GM21529 (cell line): ENCODE data around the gene TRMT44.

Experiments used
- ATAC-seq: cut with Tn5 transposase; IDR thresholded peaks from one replicate; pipeline ENCODE4 v1.9.1; 2021; ENCODE audit not compliant: unreplicated experiment

TRMT44 gene, protein sequence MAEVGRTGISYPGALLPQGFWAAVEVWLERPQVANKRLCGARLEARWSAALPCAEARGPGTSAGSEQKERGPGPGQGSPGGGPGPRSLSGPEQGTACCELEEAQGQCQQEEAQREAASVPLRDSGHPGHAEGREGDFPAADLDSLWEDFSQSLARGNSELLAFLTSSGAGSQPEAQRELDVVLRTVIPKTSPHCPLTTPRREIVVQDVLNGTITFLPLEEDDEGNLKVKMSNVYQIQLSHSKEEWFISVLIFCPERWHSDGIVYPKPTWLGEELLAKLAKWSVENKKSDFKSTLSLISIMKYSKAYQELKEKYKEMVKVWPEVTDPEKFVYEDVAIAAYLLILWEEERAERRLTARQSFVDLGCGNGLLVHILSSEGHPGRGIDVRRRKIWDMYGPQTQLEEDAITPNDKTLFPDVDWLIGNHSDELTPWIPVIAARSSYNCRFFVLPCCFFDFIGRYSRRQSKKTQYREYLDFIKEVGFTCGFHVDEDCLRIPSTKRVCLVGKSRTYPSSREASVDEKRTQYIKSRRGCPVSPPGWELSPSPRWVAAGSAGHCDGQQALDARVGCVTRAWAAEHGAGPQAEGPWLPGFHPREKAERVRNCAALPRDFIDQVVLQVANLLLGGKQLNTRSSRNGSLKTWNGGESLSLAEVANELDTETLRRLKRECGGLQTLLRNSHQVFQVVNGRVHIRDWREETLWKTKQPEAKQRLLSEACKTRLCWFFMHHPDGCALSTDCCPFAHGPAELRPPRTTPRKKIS

DNA sequence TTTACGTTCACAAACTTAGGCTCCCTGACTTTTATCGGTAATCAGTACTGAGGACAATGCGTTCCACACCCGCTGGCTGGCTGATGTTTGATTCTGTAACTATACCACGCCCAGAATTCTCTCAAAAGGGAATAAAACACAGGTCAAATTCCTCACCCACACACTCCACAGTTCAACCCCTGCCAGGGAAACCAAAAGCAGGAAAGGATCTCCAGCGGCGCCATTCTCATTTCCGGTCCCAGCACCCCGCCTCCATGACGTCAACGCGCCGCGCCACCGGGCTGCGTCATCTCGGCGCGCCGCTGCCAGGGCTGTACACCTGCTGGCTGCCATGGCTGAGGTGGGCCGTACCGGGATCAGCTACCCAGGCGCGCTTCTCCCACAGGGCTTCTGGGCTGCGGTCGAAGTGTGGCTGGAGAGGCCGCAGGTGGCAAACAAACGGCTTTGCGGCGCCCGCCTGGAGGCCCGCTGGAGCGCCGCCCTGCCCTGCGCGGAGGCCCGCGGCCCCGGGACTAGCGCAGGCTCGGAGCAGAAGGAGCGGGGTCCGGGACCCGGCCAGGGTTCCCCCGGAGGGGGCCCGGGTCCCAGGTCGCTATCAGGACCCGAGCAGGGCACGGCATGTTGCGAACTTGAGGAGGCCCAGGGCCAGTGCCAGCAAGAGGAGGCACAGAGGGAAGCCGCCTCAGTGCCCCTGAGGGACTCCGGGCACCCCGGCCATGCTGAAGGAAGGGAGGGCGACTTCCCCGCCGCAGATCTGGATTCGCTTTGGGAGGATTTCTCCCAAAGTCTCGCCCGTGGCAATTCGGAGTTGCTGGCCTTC, at the start of gene TRMT44, which contains the start of gene ACOX3:
TSS of gene TRMT44 (plus strand) at position 286 of the 820 bp plus-strand sequence. CDS start at position 332, 46 bp downstream.
TSS of gene ACOX3 (minus strand) at position 232 of the 820 bp plus-strand sequence. CDS start 24,202 bp downstream, outside the sequence.
- peak; percentile 83 for ATAC-seq

DNA sequence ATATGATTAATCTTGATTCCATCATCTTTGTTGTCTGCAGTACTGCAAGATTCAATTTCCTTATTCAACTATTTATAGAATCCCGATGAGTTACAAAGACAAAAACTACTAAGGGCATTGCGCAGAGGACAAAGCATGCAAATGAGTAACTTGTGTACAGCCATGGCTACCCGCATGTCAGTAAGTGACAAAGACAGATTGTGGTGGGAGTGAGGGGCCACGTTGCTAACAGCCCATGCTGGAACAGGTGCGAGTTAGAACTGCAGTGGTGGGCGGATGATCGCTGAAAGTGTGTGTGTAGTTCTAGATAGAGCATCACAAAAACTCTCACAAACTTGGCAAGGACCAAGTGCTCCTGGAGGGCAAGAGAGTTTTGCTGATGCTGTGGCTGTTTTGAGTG, 49.5 kb upstream of the TRMT44 start:
- no peak for ATAC-seq

DNA sequence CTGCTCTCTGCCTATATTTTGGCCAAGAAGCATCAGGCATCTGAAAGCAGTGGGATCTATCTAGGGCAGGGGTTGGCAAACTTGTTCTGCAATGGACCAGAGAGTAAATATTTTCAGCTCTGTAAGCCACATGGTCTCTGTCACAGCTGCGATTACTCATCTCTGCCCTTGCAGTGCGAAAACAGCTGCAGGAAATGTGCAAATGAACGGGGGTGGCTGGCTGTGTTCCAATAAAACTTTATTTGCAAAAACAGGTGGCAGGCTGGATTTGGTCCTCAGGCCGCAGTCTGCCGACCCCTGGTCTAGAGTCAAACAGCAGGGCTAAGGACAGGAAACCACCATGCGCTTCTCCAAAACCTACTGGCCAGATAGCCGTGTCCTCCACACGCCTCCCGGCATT, 48.6 kb upstream of the TRMT44 start:
- ATAC-seq = peak; percentile 89

DNA sequence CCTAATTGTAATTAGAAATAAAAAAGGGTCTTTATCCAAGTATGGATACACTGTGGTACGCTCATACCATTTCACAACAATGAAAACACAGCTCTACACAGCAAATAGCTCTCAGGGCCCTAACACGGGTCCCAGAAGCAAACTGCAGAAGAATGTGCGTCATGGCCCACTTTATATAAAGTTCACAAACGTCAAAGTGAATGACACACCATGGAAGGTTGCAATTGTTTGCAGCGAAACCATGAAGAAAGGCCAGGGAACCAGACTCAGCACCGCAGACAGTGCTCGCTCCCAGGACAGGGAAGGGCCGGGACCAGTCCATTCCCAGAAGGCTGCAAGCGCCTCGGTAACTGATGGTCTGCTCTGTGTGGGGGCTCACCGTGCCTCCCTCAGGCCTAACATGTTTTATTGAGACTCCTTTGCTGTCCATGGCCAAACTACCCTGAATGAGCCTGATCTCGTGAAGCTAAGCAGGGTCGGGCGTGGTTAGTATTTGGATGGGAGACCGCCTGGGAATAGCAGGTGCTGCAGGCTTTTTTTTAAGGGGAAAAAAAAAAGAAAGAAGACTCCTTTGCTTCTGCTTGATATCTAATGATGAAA, 47.9 kb upstream of the TRMT44 start:
- ATAC-seq = no peak

DNA sequence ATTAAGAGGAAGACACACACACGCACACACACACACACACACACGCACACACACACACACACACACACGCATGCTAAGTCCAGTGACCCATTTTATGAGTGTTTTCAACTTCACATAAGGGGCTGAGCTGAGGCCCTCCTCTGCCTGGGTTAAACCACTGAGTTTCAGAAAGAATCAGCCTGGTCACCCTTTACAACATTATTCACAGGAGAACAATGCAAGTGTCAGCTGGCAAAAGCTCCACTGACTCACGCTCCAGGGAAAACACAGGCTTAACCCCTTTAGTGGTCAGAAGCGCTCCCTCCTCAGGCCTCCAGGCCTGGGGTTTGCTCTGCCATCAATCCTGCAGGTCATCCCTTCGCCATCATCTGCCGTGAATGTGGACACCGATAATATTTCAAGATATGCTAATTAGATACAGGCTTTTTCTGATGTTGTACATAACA, 47.0 kb upstream of the TRMT44 start:
- no peak for ATAC-seq

DNA sequence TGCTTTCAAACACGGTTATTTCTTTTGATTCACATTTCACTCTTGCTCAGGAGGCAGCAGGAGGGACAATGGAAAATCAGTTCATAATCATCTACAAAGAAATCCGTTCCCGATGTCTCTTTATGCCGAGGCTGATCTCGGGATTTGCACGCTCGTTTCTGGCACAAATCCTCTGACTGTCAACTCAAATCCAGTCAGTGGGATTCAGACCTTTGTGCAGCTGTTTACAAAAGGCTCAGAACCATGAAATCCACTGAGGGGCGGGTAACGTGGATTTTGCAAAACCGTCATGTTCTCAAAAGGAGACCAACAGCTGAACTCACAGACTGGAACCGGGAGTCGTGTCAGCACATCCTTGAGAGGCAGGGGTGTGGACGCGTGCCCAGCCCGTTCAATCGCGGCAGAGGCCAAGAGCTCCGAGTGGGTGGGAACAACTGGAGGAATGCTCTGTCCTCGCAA, 46.5 kb upstream of the TRMT44 start:
- ATAC-seq = no peak

DNA sequence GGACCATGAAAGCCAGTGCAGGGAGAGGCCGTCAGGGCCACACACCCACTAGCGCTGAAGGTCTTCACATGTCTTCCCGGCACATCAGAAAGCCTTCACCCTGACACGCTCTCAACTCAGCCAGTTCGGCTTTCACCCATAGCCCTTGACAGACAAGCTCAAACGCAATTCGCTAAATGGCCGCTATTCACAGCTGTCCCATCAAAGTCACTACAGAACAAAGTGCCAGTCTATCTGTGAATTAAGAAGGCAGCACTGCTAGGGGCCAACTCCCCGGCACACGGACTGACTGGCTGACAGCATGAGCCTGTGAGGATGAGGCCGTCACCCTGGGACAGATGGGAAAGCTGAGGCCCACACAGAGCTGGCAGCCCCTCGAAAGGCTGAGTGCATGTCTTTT, 45.8 kb upstream of the TRMT44 start:
- ATAC-seq = no peak

DNA sequence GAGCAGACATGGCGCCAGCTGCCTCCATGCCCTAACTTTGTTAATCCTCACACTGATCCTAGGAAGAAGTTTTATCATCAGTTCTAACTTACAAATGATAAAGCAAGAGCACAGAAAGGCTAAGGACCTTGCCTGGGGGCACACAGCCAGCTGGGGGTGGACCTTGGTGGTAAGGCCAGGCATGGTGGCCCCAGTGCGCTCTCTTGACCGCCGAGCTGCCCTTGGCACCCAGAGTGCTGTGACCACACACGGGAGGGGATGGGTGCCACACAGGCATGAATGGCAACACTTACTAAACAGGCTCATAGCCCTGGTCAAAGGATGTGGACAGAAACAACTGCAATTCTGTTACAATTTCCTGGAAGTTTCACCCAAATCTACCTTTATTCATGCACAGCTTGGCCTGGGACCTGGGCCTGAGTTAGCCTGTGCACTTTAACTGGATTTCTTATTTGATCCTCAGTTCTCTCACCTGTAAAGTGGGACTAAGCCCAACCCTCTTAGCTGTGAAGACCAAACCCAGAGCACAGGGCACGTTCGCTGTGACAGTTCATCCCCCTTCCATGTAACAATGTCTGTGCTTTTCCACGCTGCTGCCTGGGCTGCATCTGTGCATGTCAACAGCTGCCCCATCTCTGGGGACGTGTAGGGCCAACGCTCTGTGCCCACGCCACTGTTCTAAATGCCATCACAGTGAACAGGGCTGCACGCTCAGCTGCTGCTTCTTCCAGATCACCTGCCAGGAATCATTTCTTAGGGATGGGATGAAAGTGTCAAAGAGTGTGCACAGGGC, 44.9 kb upstream of the TRMT44 start:
- ATAC-seq = no peak

DNA sequence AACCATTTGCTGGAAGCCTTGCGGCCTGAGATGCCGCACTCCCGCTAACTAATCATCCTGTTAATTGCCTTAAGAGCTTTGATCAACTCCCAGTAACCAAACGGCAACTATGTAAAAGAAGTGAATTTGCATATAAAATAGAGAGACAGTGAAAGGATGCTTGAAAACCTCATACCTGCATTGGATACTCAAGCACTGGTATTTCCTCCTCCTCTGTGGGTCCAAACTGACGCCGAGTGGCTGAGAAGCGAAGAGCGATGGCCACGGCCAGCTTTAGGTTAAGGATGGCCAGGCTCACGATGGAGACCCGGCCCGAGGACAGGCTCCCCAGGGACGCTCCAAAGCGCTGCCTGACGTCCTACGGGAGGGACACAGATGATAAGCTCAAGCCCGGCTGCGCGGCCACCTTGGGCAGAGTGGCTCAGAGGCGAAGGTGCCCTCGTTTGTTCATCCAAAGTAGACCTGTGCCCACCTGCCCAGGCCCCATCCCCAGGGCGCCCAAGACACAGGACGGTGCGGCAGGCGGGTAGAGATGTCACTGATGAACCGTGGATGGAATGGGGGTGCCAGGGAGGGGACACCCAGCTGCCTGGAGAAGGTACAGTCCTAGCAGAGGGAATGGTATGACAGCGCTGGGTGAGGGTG, 43.7 kb upstream of the TRMT44 start:
- ATAC-seq = no peak

DNA sequence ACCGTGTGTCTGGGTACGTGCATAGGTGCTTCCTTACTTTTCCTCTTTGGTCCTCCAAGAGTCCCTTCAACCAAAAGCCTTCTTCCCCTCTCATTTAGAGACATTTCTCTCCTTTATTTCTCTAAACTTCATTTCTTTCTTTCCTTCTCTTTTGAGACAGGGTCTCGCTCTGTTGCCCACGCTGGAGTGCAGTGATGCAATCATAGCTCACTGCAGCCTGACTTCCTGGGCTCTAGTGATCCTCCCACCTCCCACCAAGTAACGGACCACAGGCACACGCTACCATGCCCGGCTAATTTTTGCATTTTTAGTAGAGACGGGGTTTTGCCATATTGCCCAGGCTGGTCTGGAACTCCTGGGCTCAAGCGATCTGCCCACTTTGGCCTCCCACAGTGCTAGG, 42.2 kb upstream of the TRMT44 start:
- ATAC-seq = no peak

DNA sequence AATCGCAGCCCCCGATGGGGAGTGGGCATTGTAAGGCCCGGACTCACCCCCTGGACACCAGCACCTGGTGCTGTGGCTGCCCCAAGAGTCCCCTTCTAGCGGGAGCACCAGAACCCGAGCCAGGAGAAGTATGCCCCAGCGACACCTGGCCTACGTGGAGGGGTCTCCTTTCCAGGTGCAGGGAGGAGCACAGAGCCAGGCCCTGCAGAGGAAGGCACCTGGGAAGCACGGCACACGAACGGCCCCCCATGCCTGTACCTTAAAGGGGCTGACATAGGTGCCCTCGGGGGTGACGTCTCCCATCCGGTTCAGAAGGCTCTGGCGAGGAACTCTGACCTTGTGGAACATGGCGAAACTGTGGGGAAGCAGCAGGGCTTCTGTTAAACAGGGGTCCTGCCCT, 41.3 kb upstream of the TRMT44 start:
- ATAC-seq = no peak

DNA sequence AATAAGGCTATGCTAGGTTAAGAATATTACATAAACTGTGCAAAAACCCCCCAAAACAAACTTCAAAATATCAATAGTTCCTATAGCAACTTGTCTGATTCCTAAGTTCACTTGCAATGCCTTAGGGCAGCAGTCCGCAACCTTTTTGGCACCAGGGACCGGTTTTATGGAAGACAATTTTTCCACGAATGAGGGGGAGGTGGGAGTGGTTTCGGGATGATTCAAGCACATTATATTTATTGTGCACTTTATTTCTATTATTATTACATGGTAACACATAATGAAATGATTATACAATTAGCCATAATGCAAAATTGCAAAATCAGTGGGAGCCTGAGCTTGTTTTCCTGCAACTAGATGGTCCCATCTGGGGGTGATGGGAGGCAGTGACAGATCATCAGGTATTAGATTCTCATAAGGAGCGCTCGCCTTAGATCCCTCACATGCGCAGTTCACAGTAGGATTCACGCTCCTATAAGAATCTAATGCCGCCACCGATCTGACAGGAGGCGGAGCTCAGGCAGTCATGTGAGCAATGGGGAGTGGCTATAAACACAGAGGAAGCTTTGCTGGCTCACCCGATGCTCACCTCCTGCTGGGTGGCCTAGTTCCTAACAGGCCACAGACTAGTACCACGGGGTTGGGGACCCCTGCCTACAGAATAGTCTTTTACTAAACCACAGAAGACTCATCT, 39.8 kb upstream of the TRMT44 start:
- no peak for ATAC-seq

DNA sequence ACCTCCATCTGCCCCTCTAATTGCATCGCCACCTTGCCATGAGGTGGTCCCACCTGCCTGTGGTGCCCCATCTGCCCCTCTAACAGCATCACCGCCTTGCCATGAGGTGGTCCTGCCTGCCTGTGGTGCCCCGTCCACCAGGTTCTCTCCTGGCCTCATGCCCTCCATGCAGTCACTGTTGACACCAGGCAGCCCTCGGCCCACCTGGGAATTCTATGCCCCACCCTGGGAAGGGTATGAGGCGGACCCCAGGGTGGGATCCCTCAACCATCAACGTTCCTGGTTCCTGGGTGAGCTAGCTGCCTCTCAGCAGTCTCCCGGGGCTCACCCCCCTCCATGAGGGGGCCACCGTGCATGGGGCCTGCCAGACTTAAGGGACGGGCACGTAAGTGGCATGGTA, 38.9 kb upstream of the TRMT44 start:
- no peak for ATAC-seq

DNA sequence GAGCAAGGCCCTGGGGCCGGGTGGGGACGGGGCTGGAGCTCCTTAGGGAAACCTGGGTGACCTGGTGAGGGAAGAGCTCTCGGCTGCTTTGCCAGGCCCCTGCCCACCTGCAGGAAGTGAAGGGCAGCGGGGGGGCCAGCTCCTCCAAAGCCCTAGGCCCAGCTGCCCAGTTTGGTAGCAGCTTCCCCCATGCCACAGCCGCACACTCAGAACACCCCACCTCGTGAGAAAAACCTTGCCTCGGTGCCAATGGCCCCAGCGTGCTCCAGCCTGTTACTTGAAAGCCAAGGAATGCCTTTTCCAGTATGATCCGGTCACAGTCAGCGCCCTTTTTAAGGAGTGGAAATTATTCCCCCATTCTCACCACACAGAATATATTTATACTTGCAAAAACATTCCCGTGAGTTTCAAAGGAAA, 38.4 kb upstream of the TRMT44 start:
- ATAC-seq = no peak

DNA sequence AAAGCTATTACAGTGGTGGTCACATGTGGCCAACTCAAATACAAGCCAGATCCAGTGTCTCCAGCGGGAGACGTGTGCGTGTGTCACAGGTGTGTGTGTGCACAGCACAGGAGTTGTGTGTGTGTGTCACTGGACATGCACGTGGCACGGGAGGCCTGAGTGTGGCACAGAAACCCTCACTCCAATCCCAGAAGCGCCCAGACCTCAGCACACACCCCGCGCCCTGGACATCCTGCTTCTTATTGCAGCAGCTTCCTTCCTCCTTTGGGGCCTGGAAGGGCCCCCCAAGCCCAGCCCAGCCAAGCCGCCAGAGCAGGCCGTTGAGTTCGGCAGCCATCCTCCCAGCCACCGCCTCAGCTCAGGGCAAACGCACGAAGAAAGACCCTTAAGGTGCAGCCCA, 37.9 kb upstream of the TRMT44 start:
- no peak for ATAC-seq

DNA sequence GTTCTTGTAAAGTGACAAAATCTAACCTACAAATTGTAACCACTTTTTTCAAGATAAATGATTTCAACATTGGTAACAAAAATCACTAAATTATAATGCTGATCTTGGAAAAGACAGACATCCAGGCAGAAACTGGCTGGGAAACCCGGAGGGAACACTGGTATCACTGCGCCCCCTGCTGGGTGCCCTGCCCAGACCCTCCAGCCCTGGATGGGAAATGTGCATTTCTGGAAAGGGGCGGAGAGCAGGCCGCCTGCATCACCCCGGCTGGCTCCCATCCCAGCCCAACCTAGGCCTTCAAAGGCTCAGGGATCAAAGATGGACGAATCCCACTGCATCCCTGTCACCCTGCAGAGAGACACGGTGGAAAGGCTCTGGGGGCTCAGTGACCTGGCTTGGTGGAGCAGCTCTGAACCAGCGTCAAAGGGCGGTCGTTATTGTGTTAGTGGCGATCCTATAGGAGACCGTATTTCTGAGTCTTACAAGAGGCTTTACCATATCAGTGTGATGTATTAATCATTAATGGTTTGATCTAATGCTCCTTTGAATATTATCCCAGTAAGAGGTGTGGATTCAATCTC, 37.3 kb upstream of the TRMT44 start:
- no peak for ATAC-seq

DNA sequence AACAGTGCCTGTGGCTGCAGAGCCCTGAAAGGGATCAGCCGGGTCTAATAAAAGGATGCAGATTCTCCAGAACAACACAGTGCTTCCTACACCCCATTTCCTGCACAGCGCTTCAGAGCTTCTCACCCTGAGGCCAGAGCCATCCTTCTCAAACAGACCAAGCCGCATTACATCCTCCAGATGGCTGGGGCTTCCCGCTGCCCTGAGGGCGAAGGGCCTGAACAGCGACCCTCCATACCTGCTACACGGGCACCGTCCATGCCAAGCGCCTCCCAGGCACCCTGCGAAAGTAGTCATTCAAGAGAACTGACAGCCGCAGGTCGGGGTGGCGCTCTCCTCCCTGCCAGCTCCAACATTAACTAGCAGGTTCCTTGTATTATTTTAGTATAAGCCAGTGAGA, 36.6 kb upstream of the TRMT44 start:
- ATAC-seq = no peak

DNA sequence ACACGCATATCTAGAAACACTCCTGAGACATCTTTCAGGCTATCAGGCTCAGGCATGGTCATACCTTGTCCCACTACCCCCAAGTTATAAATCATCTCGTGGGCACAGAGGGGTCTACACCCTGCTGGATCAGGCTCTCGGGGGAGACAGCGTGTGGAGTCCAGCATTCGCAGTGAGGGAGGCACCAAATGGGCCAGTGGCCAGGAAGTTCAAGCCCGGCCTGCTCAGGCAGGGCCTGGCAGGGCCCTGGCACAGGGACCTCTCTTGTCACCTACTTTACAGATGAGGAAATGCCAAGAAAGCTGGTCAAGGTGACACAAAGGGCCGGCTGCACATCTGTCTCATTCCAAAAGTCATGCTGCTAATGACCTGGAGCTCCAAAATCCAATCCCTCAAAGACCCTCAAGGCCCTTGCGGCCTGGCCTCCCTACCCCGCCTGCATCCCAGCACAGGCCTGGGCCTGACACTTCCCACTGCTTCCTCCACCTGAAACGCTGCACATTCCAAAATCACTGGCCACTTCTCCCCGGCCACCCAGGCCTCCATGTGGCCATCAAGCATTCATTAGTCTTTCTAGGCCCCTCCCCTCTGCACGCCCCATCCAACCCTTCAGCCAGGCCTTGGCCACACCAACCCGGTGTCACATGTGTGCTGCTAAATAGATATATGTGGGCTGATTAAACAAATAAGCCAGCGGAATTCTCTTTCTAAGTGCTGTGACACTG, 35.6 kb upstream of the TRMT44 start:
- no peak for ATAC-seq
